Measurements from ENCODE around the gene GALR2.
A peak's percentile ranks its signal among the peaks of the same experiment; 100 is the strongest.
"Not testable (repeated sequence)": the region's sequence is repeated elsewhere in the genome, so short reads cannot be mapped to it uniquely, and the experiment has no call there.

Gene GALR2

GRCh38 chr17:76044475-76045007 lies 30.0 kb upstream of the GALR2 start:
- H3K4me3 Mint-ChIP-seq; H3K9me3 Mint-ChIP-seq; DNase-seq (ENCODE audit: low spot score in 2 of 2); H3K4me1 Mint-ChIP-seq; ATAC-seq: not testable (repeated sequence)
- Mint-ChIP-seq H3K27ac (peak overlapping the region; percentile 56), H3K36me3 (peaks cover 98% of the 10 kb centered on the region)

- ATAC-seq (no peak), DNase-seq (ENCODE audit: low spot score in 2 of 2) (no peak)
- Mint-ChIP-seq H3K36me3 (peaks cover 100% of the 10 kb centered on the region), H3K9me3 (no peaks in the 10 kb centered on the region), H3K27ac (no peak overlapping the region), H3K4me1 (peaks cover 12% of the 10 kb centered on the region), H3K4me3 (no peak overlapping the region)
Observed at GRCh38 chr17:76046064-76046463, 28.5 kb upstream of the GALR2 start.

- H3K4me3 Mint-ChIP-seq = no peak overlapping the region
- peak overlapping the region; percentile 75 for H3K27ac Mint-ChIP-seq
- H3K36me3 Mint-ChIP-seq = peaks cover 100% of the 10 kb centered on the region
- ATAC-seq (no peak), DNase-seq (ENCODE audit: low spot score in 2 of 2) (no peak)
- H3K4me1 Mint-ChIP-seq = peaks cover 13% of the 10 kb centered on the region
- H3K9me3 Mint-ChIP-seq = no peaks in the 10 kb centered on the region
Observed at GRCh38 chr17:76048025-76048605, 26.5 kb upstream of the GALR2 start.

DNA sequence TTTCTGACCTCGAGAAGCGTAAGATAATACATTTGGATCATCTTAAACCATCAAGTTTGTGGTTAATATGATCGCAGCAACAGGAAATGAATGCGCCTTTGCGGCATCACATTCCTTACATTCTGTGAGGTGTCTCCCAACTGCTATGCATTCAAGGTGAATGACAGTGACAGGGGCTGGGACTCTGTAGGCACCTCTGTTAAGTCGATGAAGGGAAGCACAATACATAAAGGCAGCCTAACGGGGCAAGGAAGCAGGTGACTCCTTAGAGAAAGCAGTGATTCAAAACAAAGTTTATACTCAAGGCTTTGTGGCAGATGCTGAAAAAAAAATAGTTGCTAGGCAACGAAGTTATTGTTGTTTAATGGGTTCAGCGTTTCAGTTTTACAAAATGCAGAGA lies 25.9 kb upstream of the GALR2 start:
- H3K4me1 Mint-ChIP-seq = peaks cover 19% of the 10 kb centered on the region
- H3K4me3 Mint-ChIP-seq = no peak overlapping the region
- no peaks in the 10 kb centered on the region for H3K9me3 Mint-ChIP-seq
- DNase-seq (ENCODE audit: low spot score in 2 of 2) (no peak), ATAC-seq (no peak)
- H3K36me3 Mint-ChIP-seq = peaks cover 100% of the 10 kb centered on the region
- H3K27ac Mint-ChIP-seq = peak overlapping the region; percentile 75

GRCh38 chr17:76049239-76049638 lies 25.3 kb upstream of the GALR2 start:
- Mint-ChIP-seq H3K36me3 (peaks cover 100% of the 10 kb centered on the region), H3K4me1 (peaks cover 23% of the 10 kb centered on the region), H3K9me3 (no peaks in the 10 kb centered on the region), H3K4me3 (no peak overlapping the region), H3K27ac (peak overlapping the region; percentile 75)
- DNase-seq (ENCODE audit: low spot score in 2 of 2) = no peak
- no peak for ATAC-seq

DNA sequence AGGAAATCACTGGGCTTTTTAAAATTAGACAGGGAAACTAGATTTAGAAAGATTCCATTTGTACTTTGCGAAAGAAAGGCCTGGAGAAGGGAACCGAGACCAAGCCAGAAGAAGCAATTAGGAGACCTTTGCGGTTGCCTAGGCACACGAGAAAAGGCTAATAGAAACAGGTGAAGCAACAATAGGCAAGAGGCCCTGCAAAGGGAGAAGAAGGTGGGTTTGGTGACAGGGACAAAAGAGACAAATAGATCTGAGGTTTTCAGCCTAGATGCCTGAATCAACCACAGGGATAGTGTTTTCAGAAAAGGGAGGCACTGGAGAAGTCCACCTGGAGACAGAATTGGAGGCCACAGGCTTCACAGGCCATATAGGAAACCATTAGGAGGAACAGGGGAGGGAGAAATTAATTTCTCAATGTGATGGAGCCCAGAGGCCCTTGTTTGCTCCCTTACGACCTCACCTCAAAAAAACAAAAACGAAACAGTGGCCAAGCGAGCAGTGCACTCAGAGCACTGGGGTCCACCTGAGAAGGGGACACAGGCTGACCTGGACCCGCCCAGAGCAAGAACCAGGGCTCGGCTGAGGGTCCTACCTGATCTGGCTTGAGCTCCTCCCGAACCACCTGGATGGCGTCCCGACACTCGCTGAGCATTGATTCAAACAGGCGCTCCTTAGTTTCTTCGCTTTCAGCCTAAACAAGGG lies 24.6 kb upstream of the GALR2 start:
- no peak for ATAC-seq
- peaks cover 100% of the 10 kb centered on the region for H3K36me3 Mint-ChIP-seq
- H3K4me3 Mint-ChIP-seq = no peak overlapping the region
- peak overlapping the region; percentile 75 for H3K27ac Mint-ChIP-seq
- peaks cover 23% of the 10 kb centered on the region for H3K4me1 Mint-ChIP-seq
- no peak for DNase-seq (ENCODE audit: low spot score in 2 of 2)
- no peaks in the 10 kb centered on the region for H3K9me3 Mint-ChIP-seq

- no peaks in the 10 kb centered on the region for H3K9me3 Mint-ChIP-seq
- H3K27ac Mint-ChIP-seq = peak overlapping the region; percentile 50
- H3K4me3 Mint-ChIP-seq = no peak overlapping the region
- peaks cover 100% of the 10 kb centered on the region for H3K36me3 Mint-ChIP-seq
- H3K4me1 Mint-ChIP-seq = peaks cover 23% of the 10 kb centered on the region
- DNase-seq (ENCODE audit: low spot score in 2 of 2) = no peak
- no peak for ATAC-seq
Observed at GRCh38 chr17:76050538-76051467, 23.8 kb upstream of the GALR2 start.

DNA sequence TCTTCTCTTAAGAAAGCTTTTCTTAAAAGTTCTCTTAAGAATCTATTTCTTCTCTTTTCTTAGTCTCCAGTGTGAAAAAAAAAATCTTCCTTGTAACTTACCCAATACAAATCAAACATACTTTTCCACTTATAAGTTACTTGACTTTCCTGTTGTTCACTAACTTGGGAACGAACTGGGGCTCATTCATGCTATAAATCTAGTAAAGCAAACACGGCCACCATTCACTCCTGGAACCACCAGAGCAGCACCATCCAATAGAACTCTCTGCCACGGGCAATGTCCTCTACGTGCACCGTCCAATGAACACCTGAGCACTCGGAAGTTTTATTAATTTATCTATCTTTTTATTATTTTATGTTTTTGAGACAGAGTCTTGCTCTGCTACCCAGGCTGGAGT lies 23.0 kb upstream of the GALR2 start:
- DNase-seq (ENCODE audit: low spot score in 2 of 2) (no peak), ATAC-seq (no peak)
- H3K4me1 Mint-ChIP-seq = peaks cover 23% of the 10 kb centered on the region
- no peaks in the 10 kb centered on the region for H3K9me3 Mint-ChIP-seq
- H3K36me3 Mint-ChIP-seq = peaks cover 100% of the 10 kb centered on the region
- no peak overlapping the region for H3K27ac Mint-ChIP-seq
- no peak overlapping the region for H3K4me3 Mint-ChIP-seq

DNA sequence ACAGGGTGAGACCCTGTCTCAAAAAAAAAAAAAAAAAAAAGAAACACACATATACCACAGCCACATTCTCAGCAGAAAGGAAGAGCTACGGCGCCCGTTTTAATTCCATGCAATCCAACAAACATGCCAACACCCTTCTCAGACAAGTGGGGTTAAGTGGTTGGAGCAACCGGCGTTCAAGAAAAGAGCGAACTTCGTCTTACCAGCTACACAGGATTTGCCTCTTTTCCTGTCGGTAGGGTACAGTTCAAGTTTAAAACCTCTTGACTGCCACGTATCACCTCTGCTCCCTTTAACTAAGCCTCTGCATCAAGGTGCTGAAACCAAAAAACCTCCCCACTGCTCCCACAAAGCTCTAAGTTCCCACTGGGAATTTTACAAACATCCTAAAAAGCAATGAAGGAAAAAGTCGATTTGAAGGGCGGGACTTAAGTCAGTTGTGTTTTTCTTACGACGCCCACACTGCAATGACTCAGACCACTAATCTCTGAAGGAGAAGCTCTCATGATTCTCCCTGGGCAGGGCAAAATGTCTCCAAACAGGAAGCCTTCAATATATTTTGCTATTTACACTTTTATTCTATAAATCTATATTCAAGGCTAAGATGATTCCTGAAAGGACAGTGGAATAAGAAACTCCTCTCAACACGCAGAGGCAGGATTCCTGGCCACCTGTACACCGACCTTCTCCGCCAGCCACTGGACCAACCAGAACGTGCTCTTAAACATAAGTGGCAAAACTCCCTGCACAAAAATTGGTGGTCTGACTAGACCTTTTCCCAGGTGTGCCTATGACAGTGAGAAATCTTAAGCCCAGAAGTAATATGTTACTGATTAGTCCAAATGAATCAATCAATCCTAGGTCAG lies 21.1 kb upstream of the GALR2 start:
- Mint-ChIP-seq H3K9me3 (no peaks in the 10 kb centered on the region), H3K27ac (no peak overlapping the region), H3K4me3 (no peak overlapping the region), H3K36me3 (peaks cover 100% of the 10 kb centered on the region), H3K4me1 (peaks cover 23% of the 10 kb centered on the region)
- peak; percentile 58 for ATAC-seq
- DNase-seq (ENCODE audit: low spot score in 2 of 2) = no peak

GRCh38 chr17:76054112-76054476 lies 20.5 kb upstream of the GALR2 start:
- DNase-seq (ENCODE audit: low spot score in 2 of 2) (no peak), ATAC-seq (no peak)
- no peaks in the 10 kb centered on the region for H3K9me3 Mint-ChIP-seq
- peaks cover 100% of the 10 kb centered on the region for H3K36me3 Mint-ChIP-seq
- H3K27ac Mint-ChIP-seq = no peak overlapping the region
- no peak overlapping the region for H3K4me3 Mint-ChIP-seq
- peaks cover 21% of the 10 kb centered on the region for H3K4me1 Mint-ChIP-seq

DNA sequence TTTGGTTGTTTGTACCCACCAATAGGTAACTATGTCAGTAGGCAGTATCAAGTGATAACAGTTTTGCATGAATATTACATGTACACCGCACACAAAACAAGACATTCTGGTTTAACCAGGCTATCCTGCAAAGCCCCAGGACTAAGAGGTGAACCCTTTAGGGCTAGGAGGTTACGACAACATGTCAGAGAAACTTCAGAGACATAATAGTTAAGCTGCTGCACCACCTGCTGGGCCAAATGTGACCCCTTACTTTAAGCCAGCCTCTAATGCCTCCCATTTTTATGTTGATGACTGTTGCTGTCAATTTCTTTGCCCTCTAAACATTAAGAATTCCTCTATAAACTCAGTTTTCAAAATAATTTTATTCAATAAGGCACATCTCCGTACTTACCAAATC lies 17.7 kb upstream of the GALR2 start:
- DNase-seq (ENCODE audit: low spot score in 2 of 2) (no peak), ATAC-seq (no peak)
- Mint-ChIP-seq H3K4me1 (peaks cover 10% of the 10 kb centered on the region), H3K36me3 (peaks cover 100% of the 10 kb centered on the region), H3K27ac (no peak overlapping the region), H3K4me3 (no peak overlapping the region), H3K9me3 (no peaks in the 10 kb centered on the region)

DNA sequence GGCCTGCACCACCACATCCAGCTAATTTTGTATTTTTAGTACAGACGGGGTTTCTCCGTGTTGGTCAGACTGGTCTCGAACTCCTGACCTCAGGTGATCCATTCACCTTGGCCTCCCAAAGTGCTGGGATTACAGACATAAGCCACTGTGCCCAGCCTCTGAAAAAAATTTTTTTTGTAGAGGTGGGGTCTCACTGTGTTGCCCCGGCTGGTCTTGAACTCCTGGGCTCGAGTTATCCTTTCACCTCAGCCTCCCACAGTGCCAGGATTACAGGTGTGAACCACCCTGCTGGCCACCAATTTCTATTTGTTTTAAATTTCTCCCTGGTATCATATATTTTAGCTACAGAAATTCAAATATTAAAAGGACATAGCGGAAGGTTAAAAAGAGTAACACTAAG lies 16.3 kb upstream of the GALR2 start:
- H3K4me1 Mint-ChIP-seq; H3K9me3 Mint-ChIP-seq; DNase-seq (ENCODE audit: low spot score in 2 of 2); H3K4me3 Mint-ChIP-seq; ATAC-seq: not testable (repeated sequence)
- peak overlapping the region; percentile 45 for H3K27ac Mint-ChIP-seq
- H3K36me3 Mint-ChIP-seq = peaks cover 100% of the 10 kb centered on the region

GRCh38 chr17:76063875-76064546 lies 10.6 kb upstream of the GALR2 start:
- peak overlapping the region; percentile 17 for H3K4me3 Mint-ChIP-seq
- DNase-seq (ENCODE audit: low spot score in 2 of 2) = peak in 1 of 2 donors; percentile 69
- H3K4me1 Mint-ChIP-seq = peaks cover 21% of the 10 kb centered on the region
- peaks cover 100% of the 10 kb centered on the region for H3K36me3 Mint-ChIP-seq
- peak overlapping the region; percentile 14 for H3K27ac Mint-ChIP-seq
- peak; percentile 81 for ATAC-seq
- no peaks in the 10 kb centered on the region for H3K9me3 Mint-ChIP-seq

- Mint-ChIP-seq H3K4me1 (peaks cover 31% of the 10 kb centered on the region), H3K4me3 (no peak overlapping the region), H3K36me3 (peaks cover 100% of the 10 kb centered on the region), H3K9me3 (no peaks in the 10 kb centered on the region), H3K27ac (peak overlapping the region; percentile 23)
- no peak for ATAC-seq
- DNase-seq (ENCODE audit: low spot score in 2 of 2) = no peak
Observed at GRCh38 chr17:76065775-76066174, 8.8 kb upstream of the GALR2 start.
